G401.6 (cell line): Measurements from ENCODE around the gene SERGEF.

Experiments
- FAIRE-seq: peaks from 2 replicates; lab custom pipeline; 2012; peaks lifted over from hg19 to GRCh38; lab: Jason Lieb, UNC

Gene SERGEF

GRCh38 chr11:17782603-17783337 lies 230.1 kb downstream of the SERGEF start:
- FAIRE-seq: no peak

GRCh38 chr11:17782145-17782544 lies 230.7 kb downstream of the SERGEF start:
- no peak for FAIRE-seq

GRCh38 chr11:17781626-17782025 lies 231.2 kb downstream of the SERGEF start:
- no peak for FAIRE-seq

GRCh38 chr11:17781221-17781620 lies 231.6 kb downstream of the SERGEF start:
- no peak for FAIRE-seq

DNA sequence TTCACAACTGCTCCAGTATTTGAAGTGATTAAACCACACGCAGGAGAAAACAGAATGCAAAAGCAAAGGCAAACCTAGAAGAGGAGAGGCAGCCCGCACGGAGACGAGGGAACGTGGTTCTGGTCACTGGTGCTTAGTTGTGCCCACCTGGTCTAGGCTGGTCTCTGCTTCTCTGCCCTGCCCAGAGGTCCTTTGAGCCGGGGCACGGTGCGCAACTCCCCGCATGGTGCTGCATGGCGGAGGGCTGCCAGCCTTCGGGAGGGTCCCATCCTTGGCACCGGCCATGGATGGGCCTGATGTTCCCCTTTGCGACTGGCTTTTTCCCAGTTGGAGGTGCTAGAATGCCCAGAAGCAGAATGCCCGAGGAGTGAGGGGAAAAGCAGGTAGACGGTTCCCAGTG lies 232.2 kb downstream of the SERGEF start:
- no peak for FAIRE-seq

GRCh38 chr11:17779861-17780594 lies 232.8 kb downstream of the SERGEF start:
- no peak for FAIRE-seq

GRCh38 chr11:17778956-17779860 lies 233.6 kb downstream of the SERGEF start:
- FAIRE-seq: no peak

GRCh38 chr11:17778352-17778751 lies 234.5 kb downstream of the SERGEF start:
- no peak for FAIRE-seq

DNA sequence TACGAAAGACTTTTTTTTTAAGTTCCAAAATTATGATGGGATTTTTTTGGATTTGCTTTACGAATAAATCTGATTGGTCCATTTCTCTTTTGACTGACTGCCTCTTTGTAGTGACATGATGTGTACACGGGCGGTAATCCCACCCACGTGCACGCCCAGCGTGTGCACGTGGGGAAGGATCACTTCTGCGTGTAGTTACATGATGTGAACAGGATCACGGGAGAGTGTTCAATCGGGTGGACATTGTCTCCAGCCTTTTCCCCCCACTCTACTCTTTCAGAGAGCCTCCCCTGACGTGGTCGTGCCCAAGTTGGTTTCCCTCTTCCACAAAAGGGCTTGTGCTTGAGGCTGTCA lies 235.1 kb downstream of the SERGEF start:
- FAIRE-seq: no peak

DNA sequence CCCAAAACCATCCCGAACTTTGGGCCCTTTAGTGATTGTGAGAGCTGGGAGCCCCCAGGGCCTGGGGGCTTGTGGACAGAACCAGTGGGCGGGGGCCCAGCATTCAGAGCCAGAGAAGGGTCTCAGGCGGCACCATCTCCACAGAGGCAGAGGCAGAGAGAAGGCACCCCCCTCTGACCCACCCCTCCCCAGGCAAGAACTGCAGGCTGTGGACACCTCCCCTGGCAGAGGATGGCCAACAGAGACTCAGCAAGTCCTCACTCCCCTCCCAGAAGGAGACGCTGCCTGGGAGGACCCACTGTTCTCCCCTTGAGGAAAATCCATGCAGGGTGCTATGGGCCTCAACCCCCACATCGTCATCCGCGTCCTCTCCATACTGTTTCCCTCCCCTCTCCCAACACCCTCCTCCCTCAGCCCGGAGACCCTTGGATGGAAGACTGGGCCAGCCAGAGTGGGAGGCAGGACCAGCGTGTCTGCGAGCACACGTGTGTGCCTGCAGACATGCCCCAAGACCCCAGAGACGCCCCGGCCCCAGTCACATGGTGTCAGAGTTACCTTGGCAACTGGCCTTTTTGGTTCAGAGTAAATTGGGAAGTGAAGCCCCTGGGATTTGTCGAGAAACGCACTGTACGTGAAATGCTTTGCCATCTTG lies 235.6 kb downstream of the SERGEF start:
- no peak for FAIRE-seq

- FAIRE-seq: no peak
These were observed 236.5 kb downstream of the SERGEF start for GRCh38 chr11:17776212-17776875.

DNA sequence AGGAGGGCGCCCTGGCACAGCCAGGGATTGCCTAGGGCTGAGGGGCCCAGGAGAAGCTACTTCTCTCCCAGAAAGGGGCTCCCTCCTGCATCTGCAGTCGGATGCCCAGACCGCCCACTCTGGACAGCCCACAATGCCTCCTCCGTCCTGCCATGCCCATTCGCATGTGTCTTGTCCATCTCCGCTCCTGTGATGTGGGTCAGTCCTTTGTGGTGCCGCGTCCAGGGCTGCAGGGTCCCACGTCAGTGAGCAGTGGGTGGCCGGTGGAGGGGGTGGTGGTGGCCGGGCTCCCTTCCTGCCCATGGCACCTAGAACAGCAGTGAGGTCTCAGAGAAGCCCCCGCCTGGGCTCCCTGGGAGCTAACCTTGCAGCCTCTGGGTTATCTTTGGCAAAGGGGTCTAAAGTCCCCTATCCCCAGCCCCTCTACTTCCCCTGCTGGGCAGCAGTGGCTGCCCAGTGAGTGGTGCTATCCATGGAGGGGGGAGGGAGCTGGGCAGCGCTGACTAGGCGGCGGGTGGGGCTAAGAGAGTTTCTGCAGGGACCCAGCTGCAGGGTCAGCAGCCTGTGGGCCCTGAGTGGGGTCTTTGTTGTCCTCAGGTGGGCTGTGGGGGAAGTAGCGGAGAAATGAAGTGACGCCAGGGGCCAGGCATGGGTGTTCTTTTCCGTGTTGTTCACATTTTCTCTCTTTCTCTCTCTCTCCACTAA lies 237.2 kb downstream of the SERGEF start:
- FAIRE-seq: no peak

DNA sequence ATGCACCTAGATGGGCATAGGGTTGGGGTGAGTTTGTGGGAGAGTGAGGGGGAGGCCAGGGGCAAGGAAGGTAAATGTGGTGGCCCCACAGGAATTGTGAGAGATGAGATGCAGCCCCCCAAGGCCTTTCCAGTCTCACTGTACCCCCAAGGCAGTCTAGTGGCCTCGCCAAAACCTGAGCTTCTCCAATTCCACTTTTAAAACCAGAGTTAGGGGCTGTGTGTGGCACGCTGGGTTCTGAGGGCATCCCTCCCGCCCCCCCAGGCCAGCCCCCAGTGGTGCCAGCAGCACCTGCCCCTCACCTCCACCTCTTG lies 237.9 kb downstream of the SERGEF start:
- no peak for FAIRE-seq

DNA sequence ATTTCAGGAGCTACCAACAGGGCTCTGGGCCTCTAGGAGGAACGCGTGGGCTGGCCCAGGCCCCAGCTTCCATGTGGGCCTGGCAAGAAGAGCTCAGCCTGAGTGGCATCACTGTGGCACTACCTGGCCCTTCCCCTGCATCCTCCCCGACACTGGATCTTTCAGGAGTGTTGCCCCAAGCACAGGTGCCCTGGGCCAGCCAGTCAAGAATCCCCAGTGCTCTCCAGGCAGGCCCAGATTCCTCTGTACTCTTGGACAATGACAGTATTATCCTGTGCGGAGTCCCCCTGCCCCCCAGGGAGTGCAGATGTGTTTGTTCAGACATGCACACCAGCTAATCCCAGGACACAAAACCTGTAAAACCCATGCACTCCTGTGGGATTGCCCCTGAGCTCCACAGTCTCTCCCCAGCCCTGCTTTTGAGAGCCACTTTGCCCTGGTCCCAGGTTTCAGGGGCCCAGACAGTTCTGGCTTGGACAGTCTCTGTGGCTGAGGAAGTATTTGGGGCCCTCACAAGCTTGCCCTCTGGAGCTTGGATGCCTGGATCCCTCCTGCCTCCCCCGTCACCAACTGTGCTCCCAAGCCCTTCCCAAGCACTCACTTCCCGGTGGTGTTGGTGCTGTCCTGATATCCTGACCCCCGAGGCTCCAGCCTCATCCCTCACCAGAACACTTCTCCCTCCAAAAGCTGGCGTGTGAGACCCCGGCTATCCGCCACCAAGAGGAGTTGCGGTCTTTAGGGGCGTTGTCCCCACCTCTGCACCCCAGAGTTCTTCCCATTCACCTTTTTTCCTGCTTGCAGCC lies 238.4 kb downstream of the SERGEF start:
- no peak for FAIRE-seq

GRCh38 chr11:17773674-17774073 lies 239.2 kb downstream of the SERGEF start:
- FAIRE-seq: no peak

DNA sequence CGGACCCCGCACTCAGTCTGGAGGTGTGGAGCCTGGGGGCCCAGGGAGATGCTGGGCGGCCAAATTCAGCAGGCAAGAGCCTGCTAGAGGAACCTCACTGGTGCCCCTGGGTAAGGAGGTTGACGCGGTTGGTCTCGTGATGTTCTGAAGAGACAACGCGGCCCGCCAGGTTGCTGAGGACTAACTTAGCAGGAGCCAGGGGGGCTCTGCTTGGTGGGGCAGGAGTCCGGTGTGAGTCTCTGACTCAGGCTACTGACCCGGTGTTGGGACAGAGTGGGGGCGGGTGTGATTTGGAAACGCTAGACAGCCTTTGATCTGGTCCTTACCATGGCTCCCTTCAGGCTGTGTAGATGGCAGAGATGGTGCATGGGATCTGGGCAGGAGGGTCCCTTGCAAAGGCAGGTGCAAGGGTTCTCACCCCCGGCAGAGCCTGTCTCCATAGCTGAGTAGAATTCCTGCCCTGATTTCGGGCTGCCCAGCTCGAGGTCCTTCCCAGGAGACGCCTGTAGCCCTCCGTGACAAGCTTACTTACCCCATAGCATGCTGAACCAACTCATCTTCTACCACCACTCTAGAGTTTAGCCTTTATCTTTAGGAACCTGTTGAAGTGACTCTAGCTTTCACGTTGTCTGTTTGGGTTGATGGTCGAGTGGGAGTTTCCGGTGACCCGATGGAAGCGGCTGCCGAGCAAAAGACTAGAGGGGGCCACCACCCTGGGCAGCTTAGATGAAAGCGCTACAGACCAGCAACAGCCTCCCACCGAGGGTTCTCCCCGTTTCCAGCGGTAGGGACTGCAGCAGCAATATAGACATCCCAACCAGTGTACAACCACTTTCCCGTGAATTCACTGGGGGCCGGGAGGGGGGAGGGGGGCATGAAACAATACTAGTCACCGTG lies 239.9 kb downstream of the SERGEF start:
- FAIRE-seq: no peak

- no peak for FAIRE-seq
These were observed 240.9 kb downstream of the SERGEF start for GRCh38 chr11:17771841-17772401.

DNA sequence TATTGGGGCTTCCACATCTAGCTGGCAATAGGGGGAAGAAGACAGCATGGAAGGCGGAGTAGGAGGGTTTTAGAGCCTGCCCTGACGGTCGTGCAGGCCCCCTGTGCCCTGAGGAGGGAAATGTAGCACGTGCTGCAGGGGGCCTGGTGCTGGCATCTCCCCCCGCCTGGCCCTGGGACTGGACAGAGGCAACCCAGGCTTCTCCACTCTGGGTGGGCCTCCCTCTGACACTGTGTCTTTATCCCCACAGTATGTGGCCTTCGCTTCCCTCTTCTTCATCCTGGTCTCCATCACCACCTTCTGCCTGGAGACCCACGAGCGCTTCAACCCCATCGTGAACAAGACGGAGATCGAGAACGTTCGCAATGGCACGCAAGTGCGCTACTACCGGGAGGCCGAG lies 241.4 kb downstream of the SERGEF start:
- FAIRE-seq: no peak

DNA sequence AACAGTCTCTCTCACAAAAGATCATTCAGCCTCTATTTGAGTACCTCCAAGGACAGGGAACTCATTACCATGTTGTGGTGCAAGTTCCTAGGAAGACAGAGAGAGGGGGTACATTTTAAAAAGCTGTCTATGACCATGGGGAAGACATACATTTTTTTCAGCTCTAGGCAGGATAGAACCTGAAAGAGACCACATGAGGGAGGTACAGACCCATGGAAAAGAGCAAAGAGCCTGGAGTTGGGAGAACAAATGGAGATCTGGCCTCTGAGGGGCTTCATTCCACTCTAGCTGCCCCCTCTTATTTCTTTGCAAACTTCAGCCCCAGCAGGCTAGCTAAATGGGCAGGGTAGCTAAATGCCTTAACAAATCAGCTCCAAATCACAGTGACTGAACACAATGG lies 241.9 kb downstream of the SERGEF start:
- FAIRE-seq: no peak
